ENCODE measurements around the gene BPGM. TPM values are rescaled to one million over a fixed set of nuclear protein-coding genes. Genes with fewer than 3 reads are reported as not detected.

Gene BPGM
- total RNA-seq, 1 experiment from 2014 or later = 10.0 TPM

GRCh38 chr7:134690614-134691504 lies 44.2 kb downstream of the BPGM start:
- ChIA-PET CTCF (interaction anchor here (0.7 to 2.3 kb wide), 14 partner anchors 9 to 645 kb away, joined by 3 to 12 read pairs (median 4); no protein-coding TSS in a partner anchor), RAD21 (ENCODE audit: low non-redundant PET in 1 of 2, low total read pairs in 2 of 2, uncharacterized antibody in 2 of 2, unreplicated experiment in 2 of 2) (no interaction called here), POLR2A (no interaction called here)
- BruUV-seq (replicated peaks) = no TSS peak
- DNase-seq (ENCODE audit: low read depth, low spot score) (no peak), ATAC-seq (no peak)
- no peak overlapping the region for H2AFZ ChIP-seq (ENCODE audit: low read depth, low read length, poor library complexity, severe bottlenecking)
- no peak overlapping the region for H3K4me3 ChIP-seq (replicated peaks in 1 of 2; ENCODE audit: low read depth in 1 of 2, low read length in 2 of 2)
- H4K20me1 ChIP-seq (ENCODE audit: insufficient read depth) = no peaks in the 10 kb centered on the region
- H3K27me3 ChIP-seq (ENCODE audit: insufficient read depth, low read length) = peaks cover 4% of the 10 kb centered on the region; the same call in 1 of the 2 replicates
- H3K27ac ChIP-seq (ENCODE audit: low read depth, low read length) = no peak overlapping the region
- TF ChIP-seq SRF (IDR thresholded peaks at IDR 0.05; ENCODE audit: low read depth) (no peak), SP1 (IDR thresholded peaks at IDR 0.05; ENCODE audit: low read depth) (no peak)
- TF ChIP-seq, protein P1, sequence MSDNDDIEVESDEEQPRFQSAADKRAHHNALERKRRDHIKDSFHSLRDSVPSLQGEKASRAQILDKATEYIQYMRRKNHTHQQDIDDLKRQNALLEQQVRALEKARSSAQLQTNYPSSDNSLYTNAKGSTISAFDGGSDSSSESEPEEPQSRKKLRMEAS (IDR thresholded peaks at IDR 0.05) = no peak
- intact Hi-C loops (cut with micrococcal nuclease) = loop anchor here (10.0 kb wide), 2 partner anchors 474 to 644 kb away; no protein-coding TSS in a partner anchor
- no peaks in the 10 kb centered on the region for H3K9me2 ChIP-seq (ENCODE audit: insufficient read depth)
- H3K4me1 ChIP-seq (ENCODE audit: control insufficient read depth in 1 of 2, insufficient read depth in 2 of 2, low read length in 2 of 2) = no peaks in the 10 kb centered on the region
- H3K4me2 ChIP-seq (ENCODE audit: low read length) = no peak overlapping the region
- no peak overlapping the region for H3K9ac ChIP-seq (ENCODE audit: low read length)
- H3K79me2 ChIP-seq (ENCODE audit: insufficient read depth, low read length) = no peaks in the 10 kb centered on the region
- no peaks in the 10 kb centered on the region for H3K9me3 ChIP-seq (ENCODE audit: control insufficient read depth in 1 of 2, insufficient read depth in 1 of 2, low read depth in 1 of 2, low read length in 2 of 2)
- no peaks in the 10 kb centered on the region for H3K36me3 ChIP-seq (ENCODE audit: control insufficient read depth in 1 of 2, insufficient read depth in 2 of 2, low read length in 2 of 2)

- no peak for TF ChIP-seq CTCF (IDR thresholded peaks at IDR 0.05 in 2 of 3, conservative IDR thresholded peaks at IDR 0.05 in 1 of 3; ENCODE audit: borderline replicate concordance in 1 of 3, insufficient read depth in 1 of 3, low read depth in 2 of 3, low read length in 2 of 3)
- no peak for TF ChIP-seq POLR2AphosphoS5 (IDR thresholded peaks at IDR 0.05; ENCODE audit: low read depth, low read length)
- TF ChIP-seq EGR1 (IDR thresholded peaks at IDR 0.05; ENCODE audit: low read depth) = no peak
- no peak for TF ChIP-seq POLR2A (IDR thresholded peaks at IDR 0.05; ENCODE audit: borderline replicate concordance, extremely low read depth, insufficient read depth, insufficient read length)
- TF ChIP-seq YY1 (IDR thresholded peaks at IDR 0.05; ENCODE audit: extremely low read depth, insufficient replicate concordance, low read depth, low read length) = no peak
- no peak for TF ChIP-seq RAD21 (IDR thresholded peaks at IDR 0.05; ENCODE audit: low read depth)
- TF ChIP-seq CBX3 (IDR thresholded peaks at IDR 0.05; ENCODE audit: low read depth) = no peak
- no peak for TF ChIP-seq ELF1 (IDR thresholded peaks at IDR 0.05; ENCODE audit: borderline replicate concordance, low read depth)
- TF ChIP-seq EZH2 (IDR thresholded peaks at IDR 0.05) = no peak
- TF ChIP-seq, protein P1 (IDR thresholded peaks at IDR 0.05) = no peak
- TF ChIP-seq SIN3A (IDR thresholded peaks at IDR 0.05; ENCODE audit: low read depth) = no peak
- peaks cover 4% of the 10 kb centered on the region; the same call in 1 of the 2 replicates for H3K27me3 ChIP-seq (ENCODE audit: insufficient read depth, low read length)
- H4K20me1 ChIP-seq (ENCODE audit: insufficient read depth) = no peaks in the 10 kb centered on the region
- intact Hi-C loops (cut with micrococcal nuclease) = loop anchor here (10.0 kb wide), 2 partner anchors 473 to 643 kb away; no protein-coding TSS in a partner anchor
- ChIA-PET CTCF (interaction anchor here (1.1 to 2.3 kb wide), 2 partner anchors 10 to 644 kb away, joined by 3 to 6 read pairs; no protein-coding TSS in a partner anchor), POLR2A (no interaction called here), RAD21 (ENCODE audit: low non-redundant PET in 1 of 2, low total read pairs in 2 of 2, uncharacterized antibody in 2 of 2, unreplicated experiment in 2 of 2) (no interaction called here)
- ATAC-seq = no peak
- H3K9me3 ChIP-seq (ENCODE audit: control insufficient read depth in 1 of 2, insufficient read depth in 1 of 2, low read depth in 1 of 2, low read length in 2 of 2) = no peaks in the 10 kb centered on the region
- no peaks in the 10 kb centered on the region for H3K9me2 ChIP-seq (ENCODE audit: insufficient read depth)
- H3K79me2 ChIP-seq (ENCODE audit: insufficient read depth, low read length) = no peaks in the 10 kb centered on the region
- no peak overlapping the region for H3K27ac ChIP-seq (ENCODE audit: low read depth, low read length)
- no TSS peak for BruUV-seq (replicated peaks)
- H3K9ac ChIP-seq (ENCODE audit: low read length) = no peak overlapping the region
- H3K4me3 ChIP-seq (replicated peaks in 1 of 2; ENCODE audit: low read depth in 1 of 2, low read length in 2 of 2) = no peak overlapping the region
- H3K36me3 ChIP-seq (ENCODE audit: control insufficient read depth in 1 of 2, insufficient read depth in 2 of 2, low read length in 2 of 2) = no peaks in the 10 kb centered on the region
- no peaks in the 10 kb centered on the region; a peak in 1 of 4 replicates for H3K4me1 ChIP-seq (ENCODE audit: control insufficient read depth in 1 of 2, insufficient read depth in 2 of 2, low read length in 2 of 2)
- no peak overlapping the region for H3K4me2 ChIP-seq (ENCODE audit: low read length)
- H2AFZ ChIP-seq (ENCODE audit: low read depth, low read length, poor library complexity, severe bottlenecking) = no peak overlapping the region
- DNase-seq (ENCODE audit: low read depth, low spot score) = no peak
Observed at GRCh38 chr7:134691546-134692343, 45.1 kb downstream of the BPGM start.

Measured in HCT116 (cell line).